KMS-11 (cell line): ENCODE measurements around the gene FRMD1.

ENCODE experiments used
- H2AFZ ChIP-seq: fragments of 200-600 bp; sonication (generic); 2 replicates; pipeline ENCODE4 v1.6.1; 2016; ENCODE audit warnings: antibody characterized with exemption, mixed run types, low read depth
- H3K27ac ChIP-seq: fragments of 200-600 bp; sonication (generic); 2 replicates; pipeline ENCODE4 v1.6.1; 2016; ENCODE audit warnings: mild to moderate bottlenecking, mixed run types
- H3K27me3 ChIP-seq: fragments of 200-600 bp; sonication (generic); 2 replicates; pipeline ENCODE4 v1.6.1; 2017; ENCODE audit warnings: mild to moderate bottlenecking, low read depth, mixed run types, moderate library complexity; ENCODE audit not compliant: insufficient read depth
- H3K36me3 ChIP-seq: fragments of 200-600 bp; sonication (generic); 2 replicates; pipeline ENCODE4 v1.6.1; 2017; ENCODE audit warnings: mild to moderate bottlenecking, mixed run types; ENCODE audit not compliant: insufficient read depth
- H3K4me1 ChIP-seq: fragments of 200-600 bp; sonication (generic); 2 replicates; pipeline ENCODE4 v1.6.1; 2016; ENCODE audit warnings: mild to moderate bottlenecking, low read depth, mixed run types; ENCODE audit not compliant: poor library complexity, severe bottlenecking
- H3K4me2 ChIP-seq: fragments of 200-600 bp; sonication (generic); 2 replicates; pipeline ENCODE4 v1.7.0; 2016; ENCODE audit warnings: mild to moderate bottlenecking, mixed run types
- H3K4me3 ChIP-seq: fragments of 200-600 bp; sonication (generic); IDR thresholded peaks from 2 replicates; pipeline ENCODE4 v1.6.1; 2017; ENCODE audit warnings: low read depth, low read length, mixed read lengths; ENCODE audit not compliant: insufficient read depth
- H3K79me2 ChIP-seq: fragments of 200-600 bp; sonication (generic); 2 replicates; pipeline ENCODE4 v1.6.1; 2016; ENCODE audit warnings: low read depth, mixed run types; ENCODE audit not compliant: insufficient read depth
- H3K9ac ChIP-seq: fragments of 200-600 bp; sonication (generic); 2 replicates; pipeline ENCODE4 v1.6.1; 2016; ENCODE audit warnings: mild to moderate bottlenecking, mixed run types
- H4K20me1 ChIP-seq: fragments of 200-600 bp; sonication (generic); 2 replicates; pipeline ENCODE4 v1.6.1; 2016; ENCODE audit warnings: mild to moderate bottlenecking, mixed run types; ENCODE audit not compliant: insufficient read depth
- TF ChIP-seq, protein P1 (sequence below): fragments of 200-600 bp; sonication (generic); conservative IDR thresholded peaks from 2 replicates; pipeline ENCODE4 v1.6.1; 2017; ENCODE audit warnings: low read depth, mild to moderate bottlenecking, antibody characterized with exemption, low read length, moderate library complexity, mixed read lengths

Gene FRMD1

DNA sequence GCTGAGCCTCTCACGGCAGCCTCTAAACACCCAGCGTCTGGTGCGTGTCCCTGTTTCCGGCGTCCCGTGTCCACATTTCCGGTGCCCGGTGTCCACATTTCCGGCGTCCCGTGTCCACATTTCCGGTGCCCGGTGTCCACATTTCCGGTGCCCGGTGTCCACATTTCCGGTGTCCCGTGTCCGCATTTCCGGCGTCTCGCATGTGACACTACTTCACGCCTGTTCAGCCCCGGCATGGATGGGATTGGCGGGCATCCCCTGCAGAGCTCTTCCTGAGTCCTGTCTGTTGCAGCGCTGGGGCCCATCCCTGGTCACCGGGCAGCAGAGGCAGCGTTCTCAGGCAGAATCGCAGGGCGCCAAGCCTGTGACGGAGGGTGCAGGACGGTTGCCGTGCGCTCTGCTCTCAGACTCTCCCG, 3.2 kb downstream of the FRMD1 start:
- H2AFZ ChIP-seq: no peak overlapping the region
- no peak overlapping the region for H3K4me3 ChIP-seq
- no peak overlapping the region for H3K9ac ChIP-seq
- H3K27me3 ChIP-seq: no peaks in the 10 kb centered on the region; the same call in 1 of the 2 replicates
- TF ChIP-seq, protein P1, sequence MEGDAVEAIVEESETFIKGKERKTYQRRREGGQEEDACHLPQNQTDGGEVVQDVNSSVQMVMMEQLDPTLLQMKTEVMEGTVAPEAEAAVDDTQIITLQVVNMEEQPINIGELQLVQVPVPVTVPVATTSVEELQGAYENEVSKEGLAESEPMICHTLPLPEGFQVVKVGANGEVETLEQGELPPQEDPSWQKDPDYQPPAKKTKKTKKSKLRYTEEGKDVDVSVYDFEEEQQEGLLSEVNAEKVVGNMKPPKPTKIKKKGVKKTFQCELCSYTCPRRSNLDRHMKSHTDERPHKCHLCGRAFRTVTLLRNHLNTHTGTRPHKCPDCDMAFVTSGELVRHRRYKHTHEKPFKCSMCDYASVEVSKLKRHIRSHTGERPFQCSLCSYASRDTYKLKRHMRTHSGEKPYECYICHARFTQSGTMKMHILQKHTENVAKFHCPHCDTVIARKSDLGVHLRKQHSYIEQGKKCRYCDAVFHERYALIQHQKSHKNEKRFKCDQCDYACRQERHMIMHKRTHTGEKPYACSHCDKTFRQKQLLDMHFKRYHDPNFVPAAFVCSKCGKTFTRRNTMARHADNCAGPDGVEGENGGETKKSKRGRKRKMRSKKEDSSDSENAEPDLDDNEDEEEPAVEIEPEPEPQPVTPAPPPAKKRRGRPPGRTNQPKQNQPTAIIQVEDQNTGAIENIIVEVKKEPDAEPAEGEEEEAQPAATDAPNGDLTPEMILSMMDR: no peak
- H3K4me1 ChIP-seq: no peaks in the 10 kb centered on the region
- H3K4me2 ChIP-seq: no peak overlapping the region
- no peaks in the 10 kb centered on the region for H3K79me2 ChIP-seq
- H4K20me1 ChIP-seq: no peaks in the 10 kb centered on the region
- no peaks in the 10 kb centered on the region for H3K36me3 ChIP-seq
- no peak overlapping the region for H3K27ac ChIP-seq

- Histone ChIP-seq H3K4me3 (no peak overlapping the region), H4K20me1 (no peaks in the 10 kb centered on the region), H2AFZ (no peak overlapping the region)
Observed at GRCh38 chr6:168075216-168075615, 3.8 kb downstream of the FRMD1 start.

DNA sequence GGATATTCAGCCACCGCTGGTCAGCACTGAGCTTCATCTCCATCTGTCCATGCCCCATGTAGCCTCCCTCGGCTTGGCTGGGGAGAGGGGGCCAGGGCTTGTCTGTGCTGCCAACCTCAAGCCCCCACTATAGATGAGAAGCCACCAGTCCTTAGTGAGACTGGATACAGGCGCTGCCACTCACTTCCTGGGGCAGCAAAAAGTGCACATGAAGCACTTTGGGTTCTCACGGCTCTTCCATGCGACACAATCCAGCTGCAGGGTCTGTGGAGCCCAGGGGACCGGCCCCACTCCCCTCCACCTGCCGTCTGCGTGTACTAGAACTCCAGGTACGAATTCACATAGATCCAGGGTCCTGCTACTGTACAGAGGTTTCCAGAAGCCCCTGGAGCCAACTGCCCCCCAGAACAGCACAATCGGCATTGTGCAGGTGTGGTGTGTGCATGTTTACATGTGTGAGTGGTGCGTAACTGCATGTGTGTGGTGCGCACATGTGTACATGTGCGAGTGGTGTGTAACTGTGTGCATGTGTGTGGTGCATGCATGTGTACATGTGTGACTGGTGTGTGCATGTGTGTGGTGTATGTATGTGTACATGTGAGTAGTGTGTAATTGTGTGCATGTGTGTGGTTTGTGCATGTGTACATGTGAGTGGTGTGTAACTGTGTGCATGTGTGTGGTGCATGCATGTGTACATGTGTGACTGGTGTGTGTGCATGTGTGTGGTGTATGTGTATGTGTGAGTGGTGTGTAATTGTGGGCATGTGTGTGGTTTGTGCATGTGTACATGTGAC, 4.9 kb downstream of the FRMD1 start:
- TF ChIP-seq, protein P1: no peak
- no peak overlapping the region for H3K9ac ChIP-seq
- no peak overlapping the region for H3K4me2 ChIP-seq
- H3K79me2 ChIP-seq: no peaks in the 10 kb centered on the region
- H4K20me1 ChIP-seq: no peaks in the 10 kb centered on the region
- no peaks in the 10 kb centered on the region for H3K4me1 ChIP-seq
- no peak overlapping the region for H2AFZ ChIP-seq
- no peaks in the 10 kb centered on the region for H3K36me3 ChIP-seq
- no peak overlapping the region for H3K4me3 ChIP-seq
- peaks cover 3% of the 10 kb centered on the region; the same call in 1 of the 2 replicates for H3K27me3 ChIP-seq
- no peak overlapping the region for H3K27ac ChIP-seq

More at GRCh38 chr6:168075216-168075615, 3.8 kb downstream of the FRMD1 start:
- Histone ChIP-seq H3K79me2 (no peaks in the 10 kb centered on the region), H3K4me1 (no peaks in the 10 kb centered on the region), H3K36me3 (no peaks in the 10 kb centered on the region), H3K27ac (no peak overlapping the region), H3K27me3 (no peaks in the 10 kb centered on the region; the same call in 1 of the 2 replicates), H3K9ac (no peak overlapping the region), H3K4me2 (no peak overlapping the region)
- TF ChIP-seq, protein P1: no peak

- Histone ChIP-seq H3K4me2 (no peak overlapping the region), H3K36me3 (no peaks in the 10 kb centered on the region), H3K4me1 (no peaks in the 10 kb centered on the region), H4K20me1 (no peaks in the 10 kb centered on the region), H3K27me3 (peaks cover 3% of the 10 kb centered on the region; the same call in 1 of the 2 replicates), H3K27ac (no peak overlapping the region), H2AFZ (no peak overlapping the region), H3K79me2 (no peaks in the 10 kb centered on the region), H3K4me3 (no peak overlapping the region), H3K9ac (no peak overlapping the region)
- TF ChIP-seq, protein P1: no peak
Observed at GRCh38 chr6:168072730-168073129, 6.3 kb downstream of the FRMD1 start.
